ENCODE results near the gene EFCAB12.

The EFCAB12 gene

DNA sequence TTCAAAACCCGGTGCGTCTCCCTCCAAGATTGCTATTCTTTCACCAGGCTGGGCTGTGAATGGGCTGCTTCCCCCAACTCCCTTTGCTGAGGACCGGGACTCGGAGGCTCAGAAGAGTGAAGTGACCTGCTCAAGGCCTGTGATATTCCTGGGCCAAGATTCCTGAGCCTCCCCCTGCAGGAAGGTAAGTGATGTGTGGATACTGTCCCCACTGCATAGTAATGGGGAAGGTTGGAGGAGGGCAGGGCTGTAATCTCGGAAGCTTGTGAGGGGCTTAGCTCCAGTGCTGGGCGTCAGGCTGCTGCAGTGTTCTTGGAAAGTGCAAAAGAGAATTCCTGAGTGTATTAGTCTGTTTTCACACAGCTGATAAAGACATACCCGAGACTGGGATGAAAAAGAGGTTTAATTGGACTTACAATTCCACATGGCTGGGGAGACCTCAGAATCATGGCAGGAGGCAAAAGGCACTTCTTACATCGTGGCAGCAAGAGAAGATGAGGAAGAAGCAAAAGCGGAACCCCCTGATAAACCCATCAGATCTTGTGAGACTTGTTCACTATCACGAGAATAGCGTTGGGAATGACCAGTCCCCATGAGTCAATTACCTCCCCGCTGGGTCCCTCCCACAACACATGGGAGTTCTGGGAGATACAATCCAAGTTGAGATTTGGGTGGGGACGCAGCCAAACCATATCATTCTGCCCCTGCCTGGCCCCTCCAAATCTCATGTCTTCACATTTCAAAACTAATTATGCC, 67.6 kb downstream of the EFCAB12 start:
- in situ Hi-C loops (cut with HindIII; ENCODE audit: low pct_ligation_motif_present, low sequenced_read_pairs): no loop called here
- TF ChIP-seq, protein P1, sequence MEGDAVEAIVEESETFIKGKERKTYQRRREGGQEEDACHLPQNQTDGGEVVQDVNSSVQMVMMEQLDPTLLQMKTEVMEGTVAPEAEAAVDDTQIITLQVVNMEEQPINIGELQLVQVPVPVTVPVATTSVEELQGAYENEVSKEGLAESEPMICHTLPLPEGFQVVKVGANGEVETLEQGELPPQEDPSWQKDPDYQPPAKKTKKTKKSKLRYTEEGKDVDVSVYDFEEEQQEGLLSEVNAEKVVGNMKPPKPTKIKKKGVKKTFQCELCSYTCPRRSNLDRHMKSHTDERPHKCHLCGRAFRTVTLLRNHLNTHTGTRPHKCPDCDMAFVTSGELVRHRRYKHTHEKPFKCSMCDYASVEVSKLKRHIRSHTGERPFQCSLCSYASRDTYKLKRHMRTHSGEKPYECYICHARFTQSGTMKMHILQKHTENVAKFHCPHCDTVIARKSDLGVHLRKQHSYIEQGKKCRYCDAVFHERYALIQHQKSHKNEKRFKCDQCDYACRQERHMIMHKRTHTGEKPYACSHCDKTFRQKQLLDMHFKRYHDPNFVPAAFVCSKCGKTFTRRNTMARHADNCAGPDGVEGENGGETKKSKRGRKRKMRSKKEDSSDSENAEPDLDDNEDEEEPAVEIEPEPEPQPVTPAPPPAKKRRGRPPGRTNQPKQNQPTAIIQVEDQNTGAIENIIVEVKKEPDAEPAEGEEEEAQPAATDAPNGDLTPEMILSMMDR (IDR thresholded peaks at IDR 0.05; ENCODE audit: low read depth, low read length, missing control alignments): no peak

DNA sequence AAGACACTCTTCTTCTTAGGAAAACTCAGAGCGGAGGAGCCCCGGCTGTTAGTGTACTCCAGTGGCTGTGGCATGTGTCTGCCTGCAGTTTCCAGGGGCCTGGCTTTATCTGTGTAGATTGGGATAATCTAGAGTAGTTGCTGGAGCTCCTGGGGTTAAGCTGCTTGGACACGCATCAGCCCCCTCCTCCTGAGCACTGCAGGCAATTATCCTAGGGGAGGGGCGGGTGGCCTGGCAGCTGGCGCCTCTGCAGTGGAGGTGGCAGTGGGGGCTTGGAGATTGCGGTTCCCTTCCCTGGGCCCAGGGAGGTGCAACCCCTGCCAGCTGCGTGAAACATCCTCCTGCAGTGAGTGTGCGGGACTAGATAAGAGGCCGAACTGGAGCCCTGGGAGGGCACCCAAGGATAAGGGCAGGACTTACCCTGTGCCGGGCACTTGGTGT, 68.2 kb downstream of the EFCAB12 start:
- in situ Hi-C loops (cut with HindIII; ENCODE audit: low pct_ligation_motif_present, low sequenced_read_pairs): no loop called here
- no peaks in the 10 kb centered on the region for H3K27me3 ChIP-seq (replicated peaks)
- DNase-seq: no peak
- TF ChIP-seq, protein P1 (IDR thresholded peaks at IDR 0.05; ENCODE audit: low read depth, low read length, missing control alignments): no peak
- no peak overlapping the region for H3K27ac ChIP-seq
- no peaks in the 10 kb centered on the region for H3K36me3 ChIP-seq (replicated peaks)
- H3K4me3 ChIP-seq (ENCODE audit: low read depth, low read length): no peak overlapping the region

More for the DNA sequence above, 67.6 kb downstream of the EFCAB12 start:
- no peak overlapping the region for H3K4me3 ChIP-seq (ENCODE audit: low read depth, low read length)
- no peaks in the 10 kb centered on the region for H3K27me3 ChIP-seq (replicated peaks)
- DNase-seq: no peak
- no peaks in the 10 kb centered on the region for H3K36me3 ChIP-seq (replicated peaks)
- no peak overlapping the region for H3K27ac ChIP-seq

GRCh38 chr3:129358772-129359371, 69.6 kb downstream of the EFCAB12 start:
- in situ Hi-C loops (cut with HindIII; ENCODE audit: low pct_ligation_motif_present, low sequenced_read_pairs): no loop called here
- Histone ChIP-seq H3K27ac (no peak overlapping the region), H3K36me3 (replicated peaks) (no peaks in the 10 kb centered on the region), H3K4me3 (ENCODE audit: low read depth, low read length) (no peak overlapping the region), H3K27me3 (replicated peaks) (no peaks in the 10 kb centered on the region)
- no peak for DNase-seq
- TF ChIP-seq, protein P1 (IDR thresholded peaks at IDR 0.05; ENCODE audit: low read depth, low read length, missing control alignments): no peak

- no peak overlapping the region for H3K27ac ChIP-seq
- no peaks in the 10 kb centered on the region for H3K27me3 ChIP-seq (replicated peaks)
- in situ Hi-C loops (cut with HindIII; ENCODE audit: low pct_ligation_motif_present, low sequenced_read_pairs): no loop called here
- H3K4me3 ChIP-seq (ENCODE audit: low read depth, low read length): no peak overlapping the region
- H3K36me3 ChIP-seq (replicated peaks): no peaks in the 10 kb centered on the region
- no peak for DNase-seq
- TF ChIP-seq, protein P1 (IDR thresholded peaks at IDR 0.05; ENCODE audit: low read depth, low read length, missing control alignments): no peak
Observed at GRCh38 chr3:129358177-129358771, 70.2 kb downstream of the EFCAB12 start.

- no peak overlapping the region for H3K27ac ChIP-seq
- no peaks in the 10 kb centered on the region for H3K36me3 ChIP-seq (replicated peaks)
- in situ Hi-C loops (cut with HindIII; ENCODE audit: low pct_ligation_motif_present, low sequenced_read_pairs): no loop called here
- DNase-seq: no peak
- TF ChIP-seq, protein P1 (IDR thresholded peaks at IDR 0.05; ENCODE audit: low read depth, low read length, missing control alignments): no peak
- H3K4me3 ChIP-seq (ENCODE audit: low read depth, low read length): no peak overlapping the region
- H3K27me3 ChIP-seq (replicated peaks): no peaks in the 10 kb centered on the region
Observed at GRCh38 chr3:129357616-129358015, 70.8 kb downstream of the EFCAB12 start.

All from brain microvascular endothelial cell (primary cell).